Suprapubic skin (tissue), 4 donors: ENCODE data around the gene SLC9A2.

Source experiments
- POLR2A ChIP-seq, 2 donors: fragments of 450-650 bp; IDR thresholded peaks; one replicate each; pipeline ENCODE4 v1.6.1; 2017; ENCODE audit warnings: antibody characterized with exemption in 2 of 2, mild to moderate bottlenecking in 2 of 2, moderate library complexity in 2 of 2
- POLR2AphosphoS5 ChIP-seq, 3 donors: sonication (generic); formaldehyde crosslinking; IDR thresholded peaks; one replicate each; pipeline ENCODE4 v1.6.1; 2017; ENCODE audit warnings: antibody characterized with exemption in 3 of 3
- TF ChIP-seq, protein P1 (sequence below), 2 donors: fragments of 200-600 bp in 1 of 2; fragments of 450-650 bp in 1 of 2; sonication (generic) in 1 of 2; IDR thresholded peaks; one replicate each; pipeline ENCODE4 v1.5.1; 2016 to 2019; ENCODE audit warnings: antibody characterized with exemption in 2 of 2, mild to moderate bottlenecking in 1 of 2, moderate library complexity in 1 of 2

DNA sequence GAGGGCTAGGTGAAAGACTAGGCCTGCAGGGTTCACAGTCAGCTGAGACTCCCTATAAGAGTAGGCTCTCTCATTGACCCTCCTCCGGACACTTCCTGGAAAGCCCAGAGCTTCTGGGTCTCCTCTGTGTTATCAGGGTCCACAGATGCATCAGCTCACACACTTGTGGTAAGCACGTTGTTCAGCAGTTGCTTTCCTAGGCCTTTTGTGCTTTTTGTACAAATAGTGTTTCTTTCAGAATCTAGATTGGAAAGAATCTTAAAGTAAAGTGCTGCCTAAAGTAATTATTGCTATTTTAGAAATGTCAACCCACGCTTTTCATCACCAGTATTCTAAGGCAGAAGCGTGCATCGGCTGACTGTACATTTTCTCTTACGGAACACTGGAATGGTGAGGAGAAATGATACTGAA lies 15.5 kb downstream of the SLC9A2 start:
- TF ChIP-seq POLR2A (IDR thresholded peaks at IDR 0.05): no peak
- TF ChIP-seq, protein P1, sequence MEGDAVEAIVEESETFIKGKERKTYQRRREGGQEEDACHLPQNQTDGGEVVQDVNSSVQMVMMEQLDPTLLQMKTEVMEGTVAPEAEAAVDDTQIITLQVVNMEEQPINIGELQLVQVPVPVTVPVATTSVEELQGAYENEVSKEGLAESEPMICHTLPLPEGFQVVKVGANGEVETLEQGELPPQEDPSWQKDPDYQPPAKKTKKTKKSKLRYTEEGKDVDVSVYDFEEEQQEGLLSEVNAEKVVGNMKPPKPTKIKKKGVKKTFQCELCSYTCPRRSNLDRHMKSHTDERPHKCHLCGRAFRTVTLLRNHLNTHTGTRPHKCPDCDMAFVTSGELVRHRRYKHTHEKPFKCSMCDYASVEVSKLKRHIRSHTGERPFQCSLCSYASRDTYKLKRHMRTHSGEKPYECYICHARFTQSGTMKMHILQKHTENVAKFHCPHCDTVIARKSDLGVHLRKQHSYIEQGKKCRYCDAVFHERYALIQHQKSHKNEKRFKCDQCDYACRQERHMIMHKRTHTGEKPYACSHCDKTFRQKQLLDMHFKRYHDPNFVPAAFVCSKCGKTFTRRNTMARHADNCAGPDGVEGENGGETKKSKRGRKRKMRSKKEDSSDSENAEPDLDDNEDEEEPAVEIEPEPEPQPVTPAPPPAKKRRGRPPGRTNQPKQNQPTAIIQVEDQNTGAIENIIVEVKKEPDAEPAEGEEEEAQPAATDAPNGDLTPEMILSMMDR (IDR thresholded peaks at IDR 0.05): no peak
- no peak for TF ChIP-seq POLR2AphosphoS5 (IDR thresholded peaks at IDR 0.05)
